H9 (cell line): ENCODE measurements around the gene KIF19. TPM values are rescaled to one million over a fixed set of nuclear protein-coding genes. Genes with fewer than 3 reads are reported as not detected.
A peak's percentile ranks its signal among the peaks of the same experiment; 100 is the strongest.

ENCODE experiments used
- DNase-seq: peaks from one replicate; pipeline ENCODE4 v3.0.0-alpha.2; 2017
- H2AFZ ChIP-seq: one replicate; pipeline ENCODE4 v1.6.1; 2013; ENCODE audit warnings: mild to moderate bottlenecking, low read length, control low read depth, moderate library complexity
- H2AK5ac ChIP-seq: 2 replicates; pipeline ENCODE4 v1.6.1; 2013; ENCODE audit warnings: low read length, control low read depth, mixed read lengths; ENCODE audit not compliant: insufficient read length
- H2BK120ac ChIP-seq: one replicate; pipeline ENCODE4 v1.6.1; 2013; ENCODE audit warnings: low read depth, mild to moderate bottlenecking, low read length, control low read depth, inconsistent platforms; ENCODE audit not compliant: poor library complexity, severe bottlenecking
- H2BK12ac ChIP-seq: 2 replicates; pipeline ENCODE4 v1.6.1; 2013; ENCODE audit warnings: low read length, control low read depth, mixed read lengths, low read depth; ENCODE audit not compliant: insufficient read length
- H2BK15ac ChIP-seq: 2 replicates; pipeline ENCODE4 v1.6.1; 2013; ENCODE audit warnings: low read depth, low read length, control low read depth
- H2BK20ac ChIP-seq: one replicate; pipeline ENCODE4 v1.6.1; 2013; ENCODE audit warnings: low read depth, mild to moderate bottlenecking, low read length, control low read depth, inconsistent platforms; ENCODE audit not compliant: poor library complexity, severe bottlenecking
- H2BK5ac ChIP-seq: 2 replicates; pipeline ENCODE4 v1.6.1; 2013; ENCODE audit warnings: low read length, control low read depth, mixed read lengths; ENCODE audit not compliant: insufficient read length
- H3K14ac ChIP-seq: 2 replicates; pipeline ENCODE4 v1.6.1; 2013; ENCODE audit warnings: low read length, control low read depth; ENCODE audit not compliant: insufficient read depth
- H3K18ac ChIP-seq: 2 replicates; pipeline ENCODE4 v1.6.1; 2013; ENCODE audit warnings: low read depth, mild to moderate bottlenecking, mixed read lengths, low read length, control low read depth; ENCODE audit not compliant: insufficient read length
- H3K23ac ChIP-seq: 2 replicates; pipeline ENCODE4 v1.6.1; 2013; ENCODE audit warnings: low read length, control low read depth, mixed read lengths, low read depth; ENCODE audit not compliant: insufficient read length
- H3K23me2 ChIP-seq: 2 replicates; pipeline ENCODE4 v1.6.1; 2013; ENCODE audit warnings: low read depth, mild to moderate bottlenecking, mixed read lengths, low read length, control low read depth; ENCODE audit not compliant: insufficient read length, poor library complexity, severe bottlenecking
- H3K27ac ChIP-seq: 2 replicates; pipeline ENCODE4 v1.5.1; 2013; ENCODE audit warnings: low read length, control low read depth, mixed read lengths, low read depth; ENCODE audit not compliant: insufficient read length
- H3K27me3 ChIP-seq: 2 replicates; pipeline ENCODE4 v1.6.1; 2013; ENCODE audit warnings: low read length, control low read depth, inconsistent platforms; ENCODE audit not compliant: insufficient read depth
- H3K4ac ChIP-seq: 2 replicates; pipeline ENCODE4 v1.6.1; 2013; ENCODE audit warnings: low read depth, mild to moderate bottlenecking, control low read depth, inconsistent platforms, low read length, moderate library complexity
- H3K4me1 ChIP-seq: 2 replicates; pipeline ENCODE4 v1.6.1; 2013; ENCODE audit warnings: low read length, control low read depth, inconsistent platforms; ENCODE audit not compliant: insufficient read depth
- H3K4me2 ChIP-seq: 2 replicates; pipeline ENCODE4 v1.6.1; 2013; ENCODE audit warnings: low read length, control low read depth, mixed read lengths; ENCODE audit not compliant: insufficient read length, insufficient read depth
- H3K56ac ChIP-seq: 2 replicates; pipeline ENCODE4 v1.6.1; 2013; ENCODE audit warnings: low read depth, mild to moderate bottlenecking, mixed read lengths, low read length, control low read depth; ENCODE audit not compliant: insufficient read length
- H3K79me1 ChIP-seq: 2 replicates; pipeline ENCODE4 v1.6.1; 2013; ENCODE audit warnings: low read depth, mild to moderate bottlenecking, moderate library complexity, low read length, control low read depth, inconsistent platforms; ENCODE audit not compliant: insufficient read depth, poor library complexity, severe bottlenecking
- H3K79me2 ChIP-seq: 2 replicates; pipeline ENCODE4 v1.6.1; 2013; ENCODE audit warnings: low read length, control low read depth, inconsistent platforms; ENCODE audit not compliant: insufficient read depth
- H3K9ac ChIP-seq: 2 replicates; pipeline ENCODE4 v1.6.1; 2013; ENCODE audit warnings: low read length, control low read depth, mixed read lengths; ENCODE audit not compliant: insufficient read length; ENCODE audit errors: extremely low read depth
- H3K9me3 ChIP-seq: one replicate; pipeline ENCODE4 v1.6.1; 2013; ENCODE audit warnings: low read depth, low read length, inconsistent platforms; ENCODE audit not compliant: control insufficient read depth
- H3T11ph ChIP-seq: one replicate; pipeline ENCODE4 v1.6.1; 2013; ENCODE audit warnings: mild to moderate bottlenecking, low read length, control low read depth, inconsistent platforms
- H4K20me1 ChIP-seq: one replicate; pipeline ENCODE4 v1.6.1; 2013; ENCODE audit not compliant: control insufficient read depth, insufficient read length, insufficient read depth
- H4K5ac ChIP-seq: 2 replicates; pipeline ENCODE4 v1.6.1; 2013; ENCODE audit warnings: low read depth, mild to moderate bottlenecking, mixed read lengths, low read length, control low read depth; ENCODE audit not compliant: insufficient read length
- H4K8ac ChIP-seq: replicated peaks from 2 replicates; pipeline ENCODE4 v1.6.1; 2013; ENCODE audit warnings: low read length, control low read depth, mixed read lengths, low read depth; ENCODE audit not compliant: insufficient read length
- H4K91ac ChIP-seq: 2 replicates; pipeline ENCODE4 v1.6.1; 2013; ENCODE audit warnings: low read depth, mild to moderate bottlenecking, moderate library complexity, mixed read lengths, low read length, control low read depth; ENCODE audit not compliant: insufficient read length
- H3K27ac Mint-ChIP-seq, 3 experiments: 2 replicates in 2 of 3; 3 replicates in 1 of 3; pipeline ENCODE4 v1.8.0; 2020 to 2021; ENCODE audit warnings: mixed read lengths in 3 of 3, mild to moderate bottlenecking in 1 of 3, moderate library complexity in 1 of 3
- H3K27me3 Mint-ChIP-seq: 2 replicates; pipeline ENCODE4 v1.8.0; 2021; ENCODE audit warnings: low read depth, mild to moderate bottlenecking, moderate library complexity, mixed read lengths
- H3K36me3 Mint-ChIP-seq, 3 experiments: 2 replicates in 2 of 3; 3 replicates in 1 of 3; pipeline ENCODE4 v1.8.0; 2020 to 2021; ENCODE audit warnings: low read depth in 3 of 3, mixed read lengths in 3 of 3; ENCODE audit not compliant: insufficient read depth in 1 of 3
- H3K4me1 Mint-ChIP-seq, 2 experiments: 2 replicates each; pipeline ENCODE4 v1.8.0; 2020; ENCODE audit warnings: mixed read lengths in 2 of 2
- H3K4me3 Mint-ChIP-seq, 2 experiments: 2 replicates in 1 of 2; 3 replicates in 1 of 2; pipeline ENCODE4 v1.8.0; 2020 to 2021; ENCODE audit warnings: mild to moderate bottlenecking in 2 of 2, mixed read lengths in 2 of 2, moderate library complexity in 1 of 2
- H3K9me3 Mint-ChIP-seq, 2 experiments: 2 replicates in 1 of 2; 3 replicates in 1 of 2; pipeline ENCODE4 v1.8.0; 2020; ENCODE audit warnings: mild to moderate bottlenecking in 2 of 2, mixed read lengths in 2 of 2, moderate library complexity in 1 of 2
- WGBS: extraction: QIAGEN DNeasy Blood & Tissue Kit; methylation state at CpG from one replicate; pipeline ENCODE4 v1.1.7; 2013; ENCODE audit warnings: missing lambda C conversion rate, low lambda C conversion rate, mixed read lengths; ENCODE audit not compliant: insufficient read length; ENCODE audit errors: extremely low coverage; 5-methylcytosine and 5-hydroxymethylcytosine counted together
- total RNA-seq: library from RNA; stranded (reverse); gene quantifications from 2 replicates; pipeline ENCODE4 v1.2.1, GENCODE V29; 2021
- TF ChIP-seq, protein P1 (sequence below): fragments of 200-600 bp; sonication (generic); conservative IDR thresholded peaks from 3 replicates; pipeline ENCODE4 v1.8.0; 2021; ENCODE audit warnings: antibody characterized with exemption, mild to moderate bottlenecking

KIF19 gene
- total RNA-seq, 1 experiment from 2014 or later: 0.13 TPM

DNA sequence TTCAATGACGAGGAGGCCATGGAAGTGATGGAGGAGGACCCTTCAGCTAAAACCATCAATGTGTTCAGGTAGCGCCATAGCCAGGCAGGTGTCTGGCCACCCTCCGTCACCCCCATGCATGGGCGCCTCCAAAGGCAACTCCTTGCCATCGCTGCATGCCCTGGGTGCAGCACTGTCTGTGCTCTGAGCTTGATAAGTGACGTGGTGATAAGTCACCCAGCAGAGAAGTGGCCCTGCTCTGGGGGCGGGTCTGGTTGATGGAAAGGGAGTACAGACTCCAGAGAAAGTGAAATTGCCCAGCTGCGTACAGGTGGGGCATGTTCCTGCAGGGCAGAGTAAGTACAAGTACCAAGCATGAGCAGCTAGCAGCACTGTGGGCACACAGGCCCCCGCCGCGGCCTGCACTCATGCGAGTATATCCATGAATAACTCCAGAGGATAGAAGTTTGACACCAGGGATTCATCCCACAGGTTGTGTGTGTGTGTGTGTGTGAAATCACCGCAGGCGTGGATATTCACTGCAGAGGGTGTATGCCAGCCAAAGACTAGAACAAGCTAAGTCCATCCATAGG, 38.9 kb upstream of the KIF19 start:
- H3K4me1 Mint-ChIP-seq: peaks cover 6 to 7% of the 10 kb centered on the region in 2 experiments; a peak in 3 of 4 replicates
- no peak for DNase-seq

More for the DNA sequence above, 38.9 kb upstream of the KIF19 start:
- no peak overlapping the region for H3K4ac ChIP-seq
- H2BK120ac ChIP-seq: no peak overlapping the region
- no peaks in the 10 kb centered on the region for H3K9me3 ChIP-seq
- H3K9me3 Mint-ChIP-seq: no peaks in the 10 kb centered on the region
- no peak overlapping the region for H4K5ac ChIP-seq
- H4K8ac ChIP-seq: no peak overlapping the region
- H3K36me3 Mint-ChIP-seq: no peaks in the 10 kb centered on the region
- no peak overlapping the region for H2BK12ac ChIP-seq
- H3K27me3 ChIP-seq: no peaks in the 10 kb centered on the region
- H3K79me2 ChIP-seq: no peaks in the 10 kb centered on the region
- no peak overlapping the region for H3K18ac ChIP-seq
- TF ChIP-seq, protein P1, sequence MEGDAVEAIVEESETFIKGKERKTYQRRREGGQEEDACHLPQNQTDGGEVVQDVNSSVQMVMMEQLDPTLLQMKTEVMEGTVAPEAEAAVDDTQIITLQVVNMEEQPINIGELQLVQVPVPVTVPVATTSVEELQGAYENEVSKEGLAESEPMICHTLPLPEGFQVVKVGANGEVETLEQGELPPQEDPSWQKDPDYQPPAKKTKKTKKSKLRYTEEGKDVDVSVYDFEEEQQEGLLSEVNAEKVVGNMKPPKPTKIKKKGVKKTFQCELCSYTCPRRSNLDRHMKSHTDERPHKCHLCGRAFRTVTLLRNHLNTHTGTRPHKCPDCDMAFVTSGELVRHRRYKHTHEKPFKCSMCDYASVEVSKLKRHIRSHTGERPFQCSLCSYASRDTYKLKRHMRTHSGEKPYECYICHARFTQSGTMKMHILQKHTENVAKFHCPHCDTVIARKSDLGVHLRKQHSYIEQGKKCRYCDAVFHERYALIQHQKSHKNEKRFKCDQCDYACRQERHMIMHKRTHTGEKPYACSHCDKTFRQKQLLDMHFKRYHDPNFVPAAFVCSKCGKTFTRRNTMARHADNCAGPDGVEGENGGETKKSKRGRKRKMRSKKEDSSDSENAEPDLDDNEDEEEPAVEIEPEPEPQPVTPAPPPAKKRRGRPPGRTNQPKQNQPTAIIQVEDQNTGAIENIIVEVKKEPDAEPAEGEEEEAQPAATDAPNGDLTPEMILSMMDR: no peak
- H3T11ph ChIP-seq: no peak overlapping the region
- H4K91ac ChIP-seq: no peak overlapping the region
- no peak overlapping the region for H3K4me3 Mint-ChIP-seq
- H2BK15ac ChIP-seq: no peak overlapping the region
- no peak overlapping the region for H2BK5ac ChIP-seq
- WGBS: no CpG with 5 or more reads among the region's 14 CpGs
- no peak overlapping the region for H2BK20ac ChIP-seq
- H3K23me2 ChIP-seq: peaks cover 6% of the 10 kb centered on the region
- no peak overlapping the region for H2AFZ ChIP-seq
- H3K4me2 ChIP-seq: no peak overlapping the region
- no peaks in the 10 kb centered on the region for H4K20me1 ChIP-seq
- H3K79me1 ChIP-seq: no peaks in the 10 kb centered on the region
- no peaks in the 10 kb centered on the region for H3K4me1 ChIP-seq
- H3K27ac Mint-ChIP-seq: peak overlapping the region in 1 of 3 experiments; percentile 35; a peak in 2 of 7 replicates
- H3K9ac ChIP-seq: no peak overlapping the region
- H3K27ac ChIP-seq: no peak overlapping the region
- no peak overlapping the region for H3K14ac ChIP-seq
- H2AK5ac ChIP-seq: no peak overlapping the region
- H3K56ac ChIP-seq: no peak overlapping the region
- H3K27me3 Mint-ChIP-seq: peaks cover 10% of the 10 kb centered on the region
- no peak overlapping the region for H3K23ac ChIP-seq
